ENCODE data around the gene MBD5. TPM values are rescaled to one million over a fixed set of nuclear protein-coding genes. Genes with fewer than 3 reads are reported as not detected.

MBD5 gene
- total RNA-seq, 6 experiments from 2014 or later = 7.9 to 15.6 (median 11.9) TPM

DNA sequence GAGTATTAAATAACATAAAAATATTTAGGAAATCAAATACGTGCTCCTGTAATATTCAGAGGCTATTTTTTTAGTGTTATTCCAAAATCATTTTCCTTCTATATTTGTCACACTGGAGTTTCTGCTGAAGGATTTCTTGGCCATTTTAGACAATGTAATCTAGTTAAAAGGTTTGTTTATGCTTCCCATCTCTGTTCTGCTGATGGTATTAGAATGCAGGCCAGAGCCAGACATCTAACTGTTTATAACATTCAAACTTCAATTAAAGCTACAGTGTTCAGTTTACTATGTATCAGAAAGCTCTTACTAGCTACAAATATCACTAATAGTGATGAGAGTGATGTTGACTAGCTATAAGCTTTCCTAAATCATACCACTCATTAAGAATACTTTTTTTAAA lies 7.9 kb downstream of the MBD5 start:
- Histone ChIP-seq H3K27me3 (no peaks in the 10 kb centered on the region), H3K4me3 (no peak overlapping the region), H3K27ac (no peak overlapping the region), H3K4me1 (peaks cover 0 to 8% (median 4%) of the 10 kb centered on the region in 4 donors), H3K36me3 (no peaks in the 10 kb centered on the region), H3K9me3 (no peaks in the 10 kb centered on the region)
- intact Hi-C loops (cut with DNase I) = no loop called here
- 100% methylated on average over 1 of the region's 1 CpG for WGBS (ENCODE audit: insufficient coverage, low coverage, low lambda C conversion rate, missing lambda C conversion rate)
- no peak for DNase-seq
- TF ChIP-seq, protein P1, sequence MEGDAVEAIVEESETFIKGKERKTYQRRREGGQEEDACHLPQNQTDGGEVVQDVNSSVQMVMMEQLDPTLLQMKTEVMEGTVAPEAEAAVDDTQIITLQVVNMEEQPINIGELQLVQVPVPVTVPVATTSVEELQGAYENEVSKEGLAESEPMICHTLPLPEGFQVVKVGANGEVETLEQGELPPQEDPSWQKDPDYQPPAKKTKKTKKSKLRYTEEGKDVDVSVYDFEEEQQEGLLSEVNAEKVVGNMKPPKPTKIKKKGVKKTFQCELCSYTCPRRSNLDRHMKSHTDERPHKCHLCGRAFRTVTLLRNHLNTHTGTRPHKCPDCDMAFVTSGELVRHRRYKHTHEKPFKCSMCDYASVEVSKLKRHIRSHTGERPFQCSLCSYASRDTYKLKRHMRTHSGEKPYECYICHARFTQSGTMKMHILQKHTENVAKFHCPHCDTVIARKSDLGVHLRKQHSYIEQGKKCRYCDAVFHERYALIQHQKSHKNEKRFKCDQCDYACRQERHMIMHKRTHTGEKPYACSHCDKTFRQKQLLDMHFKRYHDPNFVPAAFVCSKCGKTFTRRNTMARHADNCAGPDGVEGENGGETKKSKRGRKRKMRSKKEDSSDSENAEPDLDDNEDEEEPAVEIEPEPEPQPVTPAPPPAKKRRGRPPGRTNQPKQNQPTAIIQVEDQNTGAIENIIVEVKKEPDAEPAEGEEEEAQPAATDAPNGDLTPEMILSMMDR (IDR thresholded peaks at IDR 0.05) = no peak
- TF ChIP-seq POLR2A (IDR thresholded peaks at IDR 0.05) = no peak
- no peak for ATAC-seq

DNA sequence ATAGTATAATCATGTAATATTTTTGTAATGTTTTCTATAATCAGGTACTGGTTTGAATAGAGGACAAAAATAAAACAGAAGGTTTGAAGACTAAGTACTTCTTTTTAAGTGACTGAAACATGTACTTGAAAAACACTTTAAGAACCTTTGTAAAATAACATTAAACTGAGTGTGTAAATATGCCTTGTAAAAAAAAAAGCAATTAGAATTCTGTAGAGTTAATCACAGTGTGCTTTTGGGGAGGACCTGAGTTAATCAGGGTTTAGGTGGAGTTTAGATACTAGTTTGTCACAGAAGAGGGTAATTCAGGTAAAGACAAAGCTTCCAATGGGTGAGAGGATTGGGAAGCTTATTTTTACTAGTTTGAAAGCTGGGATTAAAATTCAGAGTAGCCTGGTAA lies 10.3 kb downstream of the MBD5 start:
- TF ChIP-seq, protein P1 (IDR thresholded peaks at IDR 0.05) = no peak
- no peak for TF ChIP-seq POLR2A (IDR thresholded peaks at IDR 0.05)
- H3K36me3 ChIP-seq = no peaks in the 10 kb centered on the region
- no peaks in the 10 kb centered on the region for H3K9me3 ChIP-seq
- no peaks in the 10 kb centered on the region for H3K27me3 ChIP-seq
- no peak overlapping the region for H3K4me3 ChIP-seq
- H3K4me1 ChIP-seq = no peaks in the 10 kb centered on the region
- H3K27ac ChIP-seq = no peak overlapping the region
- DNase-seq = no peak
- intact Hi-C loops (cut with DNase I) = no loop called here
- ATAC-seq = no peak

- Histone ChIP-seq H3K36me3 (no peaks in the 10 kb centered on the region), H3K27ac (no peak overlapping the region), H3K27me3 (no peaks in the 10 kb centered on the region), H3K4me1 (no peaks in the 10 kb centered on the region), H3K9me3 (no peaks in the 10 kb centered on the region), H3K4me3 (no peak overlapping the region)
- TF ChIP-seq, protein P1 (IDR thresholded peaks at IDR 0.05) = no peak
- no peak for TF ChIP-seq POLR2A (IDR thresholded peaks at IDR 0.05)
- DNase-seq (no peak), ATAC-seq (no peak)
- WGBS (ENCODE audit: insufficient coverage, low coverage, low lambda C conversion rate, missing lambda C conversion rate) = 85% methylated on average over 4 of the region's 4 CpGs
- intact Hi-C loops (cut with DNase I) = no loop called here
Measured at GRCh38 chr2:148032215-148032614, 11.3 kb downstream of the MBD5 start.

GRCh38 chr2:148039783-148040182 lies 18.9 kb downstream of the MBD5 start:
- intact Hi-C loops (cut with DNase I) = no loop called here
- TF ChIP-seq POLR2A (IDR thresholded peaks at IDR 0.05) = no peak
- TF ChIP-seq, protein P1 (IDR thresholded peaks at IDR 0.05) = no peak

DNA sequence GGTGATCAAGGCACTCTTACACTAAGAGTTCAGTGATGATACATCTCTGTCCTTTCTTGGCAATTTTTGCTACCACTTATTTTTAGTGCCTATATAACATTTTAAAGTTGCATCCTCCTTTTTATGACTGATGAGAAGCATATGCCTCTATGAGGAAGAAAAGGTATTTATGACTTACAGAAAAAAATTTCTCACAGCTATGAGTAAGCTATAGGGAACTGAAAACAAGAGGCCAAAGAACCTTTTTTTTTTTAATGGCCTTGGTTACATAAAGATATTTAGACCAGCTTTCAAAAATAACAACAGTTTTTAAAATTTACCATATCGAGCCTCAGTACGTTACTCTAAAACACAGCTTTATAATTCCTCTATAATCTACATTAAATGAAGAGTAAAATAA lies 21.3 kb downstream of the MBD5 start:
- H3K4me3 ChIP-seq = no peak overlapping the region
- H3K9me3 ChIP-seq = no peaks in the 10 kb centered on the region
- 90% methylated on average over 2 of the region's 2 CpGs for WGBS (ENCODE audit: insufficient coverage, low coverage, low lambda C conversion rate, missing lambda C conversion rate)
- H3K36me3 ChIP-seq = no peaks in the 10 kb centered on the region
- H3K4me1 ChIP-seq = no peaks in the 10 kb centered on the region
- ATAC-seq (no peak), DNase-seq (no peak)
- intact Hi-C loops (cut with DNase I) = no loop called here
- no peak overlapping the region for H3K27ac ChIP-seq
- no peaks in the 10 kb centered on the region for H3K27me3 ChIP-seq
- TF ChIP-seq, protein P1 (IDR thresholded peaks at IDR 0.05) = no peak
- no peak for TF ChIP-seq POLR2A (IDR thresholded peaks at IDR 0.05)

More at GRCh38 chr2:148039783-148040182, 18.9 kb downstream of the MBD5 start:
- Histone ChIP-seq H3K27me3 (no peaks in the 10 kb centered on the region), H3K4me1 (no peaks in the 10 kb centered on the region), H3K4me3 (no peak overlapping the region), H3K27ac (no peak overlapping the region), H3K9me3 (no peaks in the 10 kb centered on the region), H3K36me3 (no peaks in the 10 kb centered on the region)
- DNase-seq (no peak), ATAC-seq (no peak)
- 100% methylated on average over 1 of the region's 1 CpG for WGBS (ENCODE audit: insufficient coverage, low coverage, low lambda C conversion rate, missing lambda C conversion rate)
